GM13977 (cell line): ENCODE data around the gene STX8.

Source experiments
- DNase-seq: peaks from one replicate; pipeline ENCODE4 v3.0.0; 2012; ENCODE audit warnings: low spot score
- CTCF ChIP-seq: IDR thresholded peaks from 2 replicates; pipeline ENCODE4 v1.5.1; 2012; ENCODE audit warnings: mild to moderate bottlenecking, control low read depth; ENCODE audit not compliant: insufficient read depth; ENCODE audit errors: extremely low read depth, missing control alignments
- in situ Hi-C: fragments of 300-500 bp; cut with MboI; formaldehyde crosslinking; loops from one replicate; pipeline ENCODE4 v1.12.0; 2022; ENCODE audit warnings: low sequenced_read_pairs, low pct_unique_long_range_greater_than_20kb, mixed read lengths, inconsistent platforms; ENCODE audit not compliant: unreplicated experiment

STX8 gene

GRCh38 chr17:9205520-9206409, 369.9 kb downstream of the STX8 start:
- TF ChIP-seq CTCF, result no peak
- in situ Hi-C loops, result no loop called here
- DNase-seq, result no peak

GRCh38 chr17:9204637-9205329, 370.8 kb downstream of the STX8 start:
- no peak for TF ChIP-seq CTCF
- in situ Hi-C loops, result no loop called here
- no peak for DNase-seq

- in situ Hi-C loops, result no loop called here
- TF ChIP-seq CTCF, result no peak
- no peak for DNase-seq
Measured at GRCh38 chr17:9203771-9204425, 371.7 kb downstream of the STX8 start.

GRCh38 chr17:9202532-9202931, 373.1 kb downstream of the STX8 start:
- no peak for DNase-seq
- in situ Hi-C loops, result no loop called here
- TF ChIP-seq CTCF, result no peak

GRCh38 chr17:9200699-9201359, 374.8 kb downstream of the STX8 start:
- peak; percentile 62 for DNase-seq
- in situ Hi-C loops, result no loop called here
- no peak for TF ChIP-seq CTCF
